ENCODE results near the gene LIAS.

- TF ChIP-seq CTCF (IDR thresholded peaks at IDR 0.05), result no peak
- no peak for TF ChIP-seq POLR2A (IDR thresholded peaks at IDR 0.05)
Measured at GRCh38 chr4:39451423-39452023, 7.3 kb upstream of the LIAS start.

Measured in body of pancreas (tissue), 4 donors.